ENCODE measurements around the gene NOL4L.

- TF ChIP-seq CTCF (IDR thresholded peaks at IDR 0.05), result no peak
- no peak for TF ChIP-seq POLR2A (IDR thresholded peaks at IDR 0.05)
These were observed 129.8 kb downstream of the NOL4L start for GRCh38 chr20:32455171-32455900.

All from thyroid gland (tissue), 4 donors.